ENCODE results near the gene SFXN4.

DNA sequence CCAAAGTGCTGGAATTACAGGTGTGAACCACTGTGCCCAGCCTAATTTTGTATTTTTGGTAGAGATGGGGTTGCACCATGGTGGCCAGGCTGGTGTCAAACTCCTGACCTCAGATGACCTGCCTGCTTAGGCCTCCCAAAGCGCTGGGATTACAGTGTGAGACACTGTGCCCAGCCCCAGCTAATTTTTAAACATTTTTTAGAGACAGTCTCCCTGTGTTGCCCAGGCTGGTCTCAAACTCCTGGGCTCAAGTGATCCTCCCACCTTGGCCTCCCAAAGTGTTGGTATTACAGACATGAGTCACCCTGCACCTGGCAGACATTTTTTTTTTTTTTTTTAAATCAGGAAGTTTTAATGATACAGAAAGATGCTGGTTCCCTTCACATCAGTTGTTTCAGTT, 46.1 kb downstream of the SFXN4 start:
- TF ChIP-seq CTCF (IDR thresholded peaks at IDR 0.05) (no peak), POLR2A (IDR thresholded peaks at IDR 0.05) (no peak)

All from body of pancreas (tissue), 4 donors.